TTC549 (cell line): Measurements from ENCODE around the gene RENBP.
"Not testable (repeated sequence)": the region's sequence is repeated elsewhere in the genome, so short reads cannot be mapped to it uniquely, and the experiment has no call there.

Experiments
- FAIRE-seq: peaks from 2 replicates; lab custom pipeline; 2012; peaks lifted over from hg19 to GRCh38; lab: Jason Lieb, UNC

RENBP gene

DNA sequence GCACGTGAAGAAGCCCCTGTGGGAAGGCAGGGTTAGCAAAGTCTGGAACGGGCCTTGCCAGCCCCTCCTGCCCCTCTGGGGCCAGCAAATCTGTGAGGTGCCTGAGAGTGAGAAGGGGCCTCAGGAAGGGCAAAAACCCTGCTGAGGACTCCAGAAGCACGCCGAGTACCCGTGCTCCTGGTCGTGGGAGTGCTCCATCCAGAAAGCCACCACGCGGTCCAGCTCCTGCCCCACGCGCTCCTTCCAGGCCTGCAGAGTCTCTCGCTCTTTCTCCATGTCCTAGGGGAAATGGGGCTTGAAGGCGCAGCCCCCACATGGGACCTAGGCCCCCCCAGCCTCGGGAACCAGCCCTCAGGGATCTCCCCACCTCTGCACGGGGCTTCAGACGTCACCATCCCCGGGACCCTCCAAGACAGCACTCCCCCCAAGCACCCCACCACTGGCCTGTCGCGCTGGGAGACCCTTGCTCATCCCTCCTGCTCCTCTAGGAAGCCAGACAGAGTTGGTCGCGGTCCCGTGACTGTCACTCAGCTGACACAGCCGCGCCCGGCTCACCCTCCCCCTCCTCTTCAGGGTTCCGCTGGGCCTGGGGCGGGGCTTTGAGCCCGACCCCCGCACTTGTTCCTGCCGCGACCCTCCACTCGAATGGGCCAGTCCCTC lies at the start of gene RENBP:
Gene RENBP (minus strand): TSS at position 504 of the 660 bp plus-strand sequence. CDS start 33 bp downstream, at position 471.
- FAIRE-seq = no peak

DNA sequence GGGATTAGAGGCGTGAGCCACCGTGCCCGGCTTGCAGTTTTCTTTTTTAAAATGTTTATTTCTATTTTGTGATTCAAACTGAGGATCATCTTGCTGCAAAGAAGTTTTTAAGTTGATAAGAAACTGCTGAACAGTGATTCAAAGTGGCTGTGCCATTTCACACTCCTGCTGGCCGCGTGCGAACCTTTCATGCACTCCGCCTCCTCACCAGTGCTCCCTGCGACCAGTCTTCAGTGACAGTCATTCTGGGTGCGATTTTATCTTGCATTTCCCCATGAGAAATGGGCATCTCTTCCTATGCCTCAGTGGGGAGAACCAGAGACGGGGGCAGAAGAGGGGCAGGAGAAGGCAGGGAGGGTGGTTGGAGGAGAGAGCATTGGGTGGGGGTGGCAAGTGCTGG lies 49.5 kb upstream of the RENBP start:
- FAIRE-seq = no peak

DNA sequence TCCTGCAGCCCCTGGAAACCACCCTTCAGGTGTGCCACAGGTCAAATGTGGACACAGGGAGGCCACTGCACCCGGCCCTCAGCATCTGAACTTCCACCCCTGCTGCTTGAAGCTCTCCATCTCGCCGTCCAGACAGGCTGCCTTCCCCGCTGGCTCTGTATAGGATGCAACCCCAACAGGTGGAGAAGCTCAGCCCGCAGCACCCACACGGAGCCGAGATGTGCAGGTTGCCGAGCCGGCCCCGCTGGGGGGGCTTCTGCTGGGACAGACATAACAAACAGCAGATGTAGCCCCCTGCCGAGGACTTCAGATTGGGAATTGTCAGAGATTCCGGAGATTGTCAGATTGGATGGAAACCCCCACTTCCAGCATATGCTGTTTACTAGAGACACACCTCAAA lies 48.6 kb upstream of the RENBP start:
- FAIRE-seq = no peak

GRCh38 chrX:153992180-153992579 lies 47.7 kb upstream of the RENBP start:
- FAIRE-seq = no peak

DNA sequence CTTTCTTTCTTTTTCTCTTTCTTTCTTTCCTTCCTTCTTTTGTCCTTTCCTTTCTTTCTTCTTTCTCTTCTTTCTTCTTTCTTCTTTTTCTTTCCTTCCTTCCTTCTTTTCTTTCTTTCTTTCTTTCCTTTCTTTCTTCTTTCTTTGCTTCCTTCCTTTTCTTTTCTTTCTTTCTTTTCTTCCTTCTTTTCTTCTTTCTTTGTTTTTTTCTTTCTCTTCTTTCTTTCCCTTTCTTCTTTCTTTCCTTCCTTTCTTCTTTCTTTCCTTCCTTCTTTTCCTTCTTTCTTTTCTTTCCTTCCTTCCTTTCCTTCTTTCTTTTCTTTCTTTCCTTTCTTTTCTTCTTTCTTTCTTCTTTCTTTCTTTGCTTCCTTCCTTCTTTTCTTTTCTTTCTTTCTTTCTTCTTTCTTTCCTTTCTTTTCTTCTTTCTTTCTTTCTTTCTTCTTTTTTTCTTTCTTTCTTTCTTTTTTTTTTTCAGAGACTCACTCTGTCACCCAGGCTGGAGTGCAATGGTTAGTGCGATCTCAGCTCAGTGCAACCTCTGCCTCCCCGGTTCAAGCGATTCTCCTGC lies 46.7 kb upstream of the RENBP start:
- no peak for FAIRE-seq

DNA sequence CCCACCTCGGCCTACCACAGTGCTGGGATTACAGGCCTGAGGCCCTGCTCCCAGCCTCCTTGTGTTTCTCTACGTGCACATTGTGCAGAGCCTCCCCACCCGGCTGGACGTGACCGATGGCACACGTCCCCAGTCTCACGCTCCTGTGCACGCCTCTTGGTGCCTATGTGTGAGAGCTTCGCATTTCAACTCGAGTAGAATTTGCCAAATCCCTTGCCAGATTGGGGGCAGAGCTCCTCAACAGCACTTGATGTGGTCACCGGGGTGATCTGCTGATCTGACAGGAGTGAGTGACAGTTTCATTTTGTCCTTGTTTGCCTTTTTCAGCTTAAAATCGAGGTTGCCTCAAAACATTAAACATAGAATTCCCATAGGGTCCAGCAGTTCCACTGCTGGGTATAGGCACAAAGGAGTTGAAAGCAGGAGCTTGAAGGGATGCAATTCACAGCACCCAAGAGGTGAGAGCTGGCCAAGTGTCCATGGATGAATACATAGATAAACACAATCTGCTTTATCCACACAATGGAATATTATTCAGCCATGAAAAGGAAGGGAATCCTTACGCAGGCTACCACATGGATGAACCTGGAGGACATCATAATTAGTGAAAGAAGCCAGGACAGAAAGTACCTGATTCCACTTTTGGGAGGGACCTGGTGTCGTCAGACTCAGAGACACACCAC lies 45.7 kb upstream of the RENBP start:
- no peak for FAIRE-seq

DNA sequence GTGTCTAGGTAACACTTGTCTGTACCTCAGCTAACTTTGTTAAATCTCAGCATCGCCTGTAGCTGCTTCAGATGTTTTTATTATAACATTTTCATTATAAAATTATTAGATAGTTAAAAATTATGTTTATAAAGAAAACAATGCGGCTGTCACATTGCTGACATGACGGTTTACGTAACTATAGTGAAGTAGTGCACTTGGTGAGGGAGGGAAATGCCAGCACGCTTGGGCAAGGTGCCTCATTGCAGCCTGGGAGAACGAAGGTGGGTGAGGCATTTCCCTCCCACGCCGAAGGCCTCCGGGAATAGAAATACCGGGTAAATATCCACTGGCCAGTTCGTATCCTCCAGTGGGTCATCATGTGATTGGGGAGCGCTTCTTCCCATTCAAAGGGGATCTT lies 44.0 kb upstream of the RENBP start:
- no peak for FAIRE-seq

- no peak for FAIRE-seq
These were observed 40.1 kb upstream of the RENBP start for GRCh38 chrX:153984351-153985178.

- no peak for FAIRE-seq
These were observed 38.9 kb upstream of the RENBP start for GRCh38 chrX:153983321-153983801.

- no peak for FAIRE-seq
These were observed 37.5 kb upstream of the RENBP start for GRCh38 chrX:153981771-153982533.

DNA sequence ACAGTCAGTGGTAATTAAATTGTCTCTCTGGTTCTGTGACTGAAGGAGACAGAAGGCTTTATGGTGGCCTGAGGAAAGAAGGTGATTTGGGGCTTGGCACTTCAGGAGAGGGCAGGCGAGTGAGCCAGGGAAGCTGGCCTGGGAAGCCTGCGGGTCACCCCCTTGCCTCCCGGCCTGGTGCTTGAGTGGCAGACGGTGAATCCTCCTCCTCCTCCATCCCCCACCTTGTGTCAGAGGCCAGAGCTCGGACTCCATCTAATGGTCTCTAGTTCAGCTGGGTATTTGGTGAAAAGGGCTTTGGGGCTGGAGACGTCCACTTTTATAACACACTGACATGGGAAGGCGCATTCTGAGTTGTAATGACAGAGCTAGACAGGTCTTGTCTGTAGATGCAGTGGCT lies 36.8 kb upstream of the RENBP start:
- no peak for FAIRE-seq

DNA sequence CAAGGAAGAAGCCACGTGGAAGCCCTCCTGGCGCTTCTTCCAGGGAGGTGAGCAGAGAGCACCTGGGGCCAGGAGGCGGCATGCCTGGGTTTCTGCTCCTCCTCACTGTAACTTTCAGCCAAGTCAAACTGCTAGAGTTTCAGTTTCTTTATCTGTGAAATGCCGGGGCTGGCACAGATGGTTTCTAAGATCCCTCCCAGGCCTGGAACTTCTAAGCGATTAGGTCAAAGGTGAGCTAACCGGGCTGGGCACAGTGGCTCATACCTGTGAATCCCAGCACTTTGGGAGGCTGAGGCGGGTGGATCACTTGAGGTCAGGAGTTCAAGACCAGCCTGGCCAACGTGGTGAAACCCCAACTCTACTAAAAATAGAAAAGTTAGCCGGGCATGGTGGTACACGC lies 36.0 kb upstream of the RENBP start:
- FAIRE-seq = not testable (repeated sequence)

- no peak for FAIRE-seq
These were observed 30.4 kb upstream of the RENBP start for GRCh38 chrX:153974726-153975286.

- no peak for FAIRE-seq
These were observed 29.7 kb upstream of the RENBP start for GRCh38 chrX:153974003-153974725.

DNA sequence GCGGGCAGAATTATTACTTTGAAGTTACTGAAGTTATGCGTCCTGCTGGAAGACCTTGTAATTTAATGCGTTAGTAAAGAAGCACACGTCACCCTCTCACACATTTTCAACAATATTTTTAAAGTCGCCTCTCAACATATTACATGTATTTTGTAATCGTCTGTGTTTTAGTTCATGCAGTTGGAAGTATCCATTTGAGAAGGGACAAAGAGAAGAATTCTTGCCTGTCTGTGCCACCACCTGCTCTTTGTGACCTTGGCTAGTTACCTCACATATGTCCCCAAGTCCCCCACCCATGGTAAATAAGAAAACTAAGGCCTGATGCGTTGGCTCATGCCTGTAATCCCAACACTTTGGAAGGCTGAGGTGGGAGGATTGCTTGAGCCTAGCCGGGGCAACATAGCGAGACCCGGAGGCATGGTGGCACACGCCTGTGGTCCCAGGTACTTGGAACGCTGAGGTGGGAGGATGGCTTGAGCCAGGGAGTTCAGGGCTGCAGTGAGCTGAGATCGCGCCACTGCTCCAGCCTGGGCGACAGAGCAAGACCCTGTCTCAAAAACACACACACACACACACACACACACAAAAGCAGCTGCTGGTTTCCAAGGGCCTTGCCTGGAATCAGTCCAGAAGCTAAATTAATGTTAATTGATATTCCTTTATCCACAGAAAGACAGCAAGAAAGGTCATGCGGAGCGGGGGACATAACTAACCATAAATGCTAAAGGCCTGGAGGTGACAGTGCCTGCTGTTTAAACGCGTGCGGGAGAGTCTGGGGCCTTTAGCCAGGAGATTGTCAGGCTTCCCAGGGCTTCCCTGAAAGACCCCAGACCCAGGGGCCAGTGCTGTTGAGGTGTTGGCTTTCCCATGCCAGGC lies 28.9 kb upstream of the RENBP start:
- no peak for FAIRE-seq

DNA sequence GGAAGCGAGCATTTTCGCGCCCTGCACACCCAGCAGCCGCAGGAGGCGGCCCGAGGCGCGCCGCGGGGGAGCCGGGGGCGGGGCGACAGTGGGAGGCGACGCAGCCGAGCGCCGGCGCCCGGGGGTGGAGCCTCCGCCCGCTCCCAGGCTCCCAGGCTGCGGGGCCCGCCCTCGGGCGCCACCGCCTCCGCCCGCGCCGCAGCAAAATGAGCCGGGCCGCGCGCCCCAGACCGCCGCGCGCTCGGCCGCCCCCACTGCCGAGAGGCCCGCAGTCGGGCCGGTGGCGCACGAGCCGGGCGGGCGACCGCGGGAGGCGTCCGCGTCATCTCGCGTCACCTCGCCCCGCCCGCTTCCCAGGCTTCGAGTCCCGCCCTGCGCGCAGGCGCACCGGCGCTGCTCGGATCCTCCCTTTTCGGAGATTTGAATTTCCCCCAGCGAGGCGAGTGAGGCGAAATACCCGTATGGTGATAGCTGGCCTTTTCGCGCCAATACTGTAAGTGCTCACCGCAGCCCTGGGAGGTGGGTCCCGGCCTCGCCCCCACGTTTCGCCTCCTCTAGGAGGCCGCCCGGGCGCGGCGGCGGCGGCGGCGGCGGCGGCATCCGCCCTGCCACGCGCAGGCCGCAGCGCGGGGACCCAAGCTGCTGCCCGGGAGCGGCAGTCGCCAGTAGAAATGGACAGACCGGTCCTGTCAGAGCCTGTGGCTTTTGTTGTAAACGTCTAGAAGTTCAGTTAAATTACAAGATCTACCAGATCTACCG lies 28.1 kb upstream of the RENBP start, which contains the start of gene TMEM187:
Gene TMEM187 (plus strand): TSS at position 387 of the 759 bp plus-strand sequence. CDS start 9,309 bp downstream, outside the sequence.
- FAIRE-seq = no peak

DNA sequence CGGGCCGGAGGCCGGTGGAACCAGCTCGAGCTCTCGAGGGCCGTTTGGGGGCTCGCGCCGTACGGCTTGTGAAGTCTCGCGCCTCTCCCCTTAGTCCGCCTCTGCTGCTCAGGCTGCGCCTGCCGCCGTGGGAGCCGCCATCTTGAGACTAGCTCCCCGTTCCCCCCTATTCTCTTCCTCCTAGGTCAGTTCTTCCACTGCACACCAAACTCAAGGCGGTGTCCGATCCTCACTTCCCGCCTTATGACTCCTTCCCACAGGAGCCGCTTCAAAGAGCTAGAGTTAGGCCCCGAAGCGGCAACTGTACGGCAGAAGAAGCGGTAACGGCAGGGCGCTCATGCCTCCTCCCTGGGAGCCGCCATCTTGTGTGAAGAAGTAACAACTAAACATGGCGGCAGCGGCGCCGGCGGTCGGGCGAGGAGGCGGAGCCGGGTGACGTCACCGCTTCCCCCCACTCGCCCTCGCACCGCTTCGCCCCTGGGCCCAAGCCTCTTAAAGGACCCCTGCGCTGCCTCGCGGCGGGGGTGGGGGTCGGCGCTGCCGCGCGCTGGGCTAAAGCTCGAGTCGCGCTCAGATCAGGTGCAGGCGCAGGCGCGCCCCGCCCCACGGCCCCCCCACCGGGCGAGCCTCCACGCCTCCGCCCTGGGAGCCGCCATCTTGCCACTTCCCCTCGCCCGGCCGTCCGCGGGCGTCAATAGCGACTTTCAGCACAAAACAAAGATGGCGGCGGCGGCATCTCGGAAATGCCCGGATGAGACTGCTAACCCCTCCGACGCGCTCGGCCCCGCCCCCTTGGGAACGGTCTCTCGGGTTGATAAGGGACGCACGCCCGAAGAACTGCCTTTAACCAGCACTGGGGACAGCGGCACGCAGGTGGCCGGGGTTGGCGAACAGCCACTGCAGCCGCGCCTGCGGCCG lies 27.3 kb upstream of the RENBP start, which contains the start of gene HCFC1:
Gene HCFC1 (minus strand): TSS at position 369 of the 918 bp plus-strand sequence. CDS start 978 bp downstream, outside the sequence.
- FAIRE-seq = no peak

DNA sequence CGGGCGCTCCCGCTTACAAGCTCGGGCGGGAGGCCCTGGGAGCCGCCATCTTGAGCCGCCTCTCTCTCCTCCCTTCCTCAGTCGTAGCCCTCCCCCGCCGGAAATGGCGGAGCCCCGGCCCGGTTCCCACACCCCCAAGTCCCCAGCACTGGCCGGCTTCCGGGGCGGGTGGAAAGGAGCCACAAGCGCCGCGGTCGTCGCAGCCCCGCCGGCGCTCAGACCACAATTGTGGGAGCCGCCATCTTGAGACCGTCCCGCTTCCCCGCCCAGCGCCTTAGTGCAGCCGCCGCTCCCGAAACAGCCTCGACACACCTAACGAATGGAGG lies 26.6 kb upstream of the RENBP start:
- no peak for FAIRE-seq
